HepG2 (cell line): ENCODE results near the gene PDE4D. TPM values are rescaled to one million over a fixed set of nuclear protein-coding genes. Genes with fewer than 3 reads are reported as not detected.
A peak's percentile ranks its signal among the peaks of the same experiment; 100 is the strongest.

Experiments used
- ARHGAP35 ChIP-seq: sonication (generic); formaldehyde crosslinking; IDR thresholded peaks from 2 replicates; pipeline ENCODE4 v1.9.0; 2022; ENCODE audit warnings: mild to moderate bottlenecking, inconsistent platforms, moderate library complexity, missing genetic modification reagents, borderline replicate concordance
- CBX1 ChIP-seq: IDR thresholded peaks from one replicate; pipeline ENCODE4 v1.6.1; 2016; ENCODE audit warnings: antibody characterized with exemption, low read depth
- ESRRA ChIP-seq: sonication (generic); formaldehyde crosslinking; IDR thresholded peaks from 2 replicates; pipeline ENCODE4 v1.5.1; 2020; ENCODE audit warnings: mild to moderate bottlenecking, low read depth, missing genetic modification reagents
- FOXA3 ChIP-seq: IDR thresholded peaks from 2 replicates; pipeline ENCODE4 v1.6.1; 2016; ENCODE audit warnings: missing genetic modification reagents, missing compliant biosample characterization
- GABPB1 ChIP-seq: IDR thresholded peaks from 2 replicates; pipeline ENCODE4 v1.6.1; 2016; ENCODE audit warnings: mild to moderate bottlenecking, missing genetic modification reagents, moderate library complexity, missing compliant biosample characterization
- IRF2 ChIP-seq: IDR thresholded peaks from 2 replicates; pipeline ENCODE4 v1.6.1; 2018; ENCODE audit warnings: missing genetic modification reagents, missing compliant biosample characterization
- ISX ChIP-seq: sonication (generic); formaldehyde crosslinking; conservative IDR thresholded peaks from 2 replicates; pipeline ENCODE4 v1.5.0; 2020; ENCODE audit warnings: missing genetic modification reagents
- JUND ChIP-seq: sonication (generic); formaldehyde crosslinking; IDR thresholded peaks from 2 replicates; pipeline ENCODE4 v1.8.0; 2022; ENCODE audit warnings: mild to moderate bottlenecking, missing genetic modification reagents
- KLF6 ChIP-seq: IDR thresholded peaks from 2 replicates; pipeline ENCODE4 v1.8.0; 2016; ENCODE audit warnings: missing biosample characterization, missing genetic modification reagents
- KMT2B ChIP-seq: IDR thresholded peaks from 2 replicates; pipeline ENCODE4 v1.6.1; 2016; ENCODE audit warnings: missing genetic modification reagents, missing compliant biosample characterization
- MAFK ChIP-seq, 2 experiments: IDR thresholded peaks in 1 of 2; conservative IDR thresholded peaks in 1 of 2; 2 replicates each; pipeline ENCODE4 v1.6.1; 2011; ENCODE audit warnings: improper control_type of control experiment in 2 of 2, low read length in 2 of 2
- MEF2D ChIP-seq: sonication (generic); formaldehyde crosslinking; IDR thresholded peaks from 2 replicates; pipeline ENCODE4 v1.5.1; 2020; ENCODE audit warnings: mild to moderate bottlenecking, missing genetic modification reagents
- NCOA1 ChIP-seq: sonication (generic); formaldehyde crosslinking; IDR thresholded peaks from 2 replicates; pipeline ENCODE4 v1.9.0; 2021; ENCODE audit warnings: missing genetic modification reagents
- ONECUT2 ChIP-seq: sonication (generic); formaldehyde crosslinking; IDR thresholded peaks from 2 replicates; pipeline ENCODE4 v1.4.0; 2020; ENCODE audit warnings: missing genetic modification reagents
- RNF219 ChIP-seq: sonication (generic); formaldehyde crosslinking; IDR thresholded peaks from 2 replicates; pipeline ENCODE4 v1.5.0; 2020; ENCODE audit warnings: mild to moderate bottlenecking, missing genetic modification reagents
- SALL1 ChIP-seq: sonication (generic); formaldehyde crosslinking; IDR thresholded peaks from 2 replicates; pipeline ENCODE4 v1.8.0; 2022; ENCODE audit warnings: mild to moderate bottlenecking, missing genetic modification reagents
- TBX2 ChIP-seq: sonication (generic); formaldehyde crosslinking; IDR thresholded peaks from 2 replicates; pipeline ENCODE4 v1.5.0; 2020; ENCODE audit warnings: missing genetic modification reagents, mild to moderate bottlenecking, borderline replicate concordance
- TFDP1 ChIP-seq: IDR thresholded peaks from 2 replicates; pipeline ENCODE4 v1.6.1; 2016; ENCODE audit warnings: missing compliant biosample characterization, missing genetic modification reagents, borderline replicate concordance
- ZIK1 ChIP-seq: sonication (generic); formaldehyde crosslinking; IDR thresholded peaks from 2 replicates; pipeline ENCODE4 v1.5.0; 2020; ENCODE audit warnings: mild to moderate bottlenecking, low read depth, missing genetic modification reagents, borderline replicate concordance
- ZKSCAN8 ChIP-seq: IDR thresholded peaks from 2 replicates; pipeline ENCODE4 v1.6.1; 2016; ENCODE audit warnings: borderline replicate concordance, missing genetic modification reagents, missing compliant biosample characterization
- ZMYM3 ChIP-seq: sonication (generic); formaldehyde crosslinking; IDR thresholded peaks from 2 replicates; pipeline ENCODE4 v1.5.1; 2020; ENCODE audit warnings: mild to moderate bottlenecking, missing genetic modification reagents
- ZMYM4 ChIP-seq: sonication (generic); formaldehyde crosslinking; IDR thresholded peaks from 2 replicates; pipeline ENCODE4 v1.8.1; 2023; ENCODE audit warnings: mild to moderate bottlenecking, missing genetic modification reagents
- ZNF24 ChIP-seq: fragments of 450-650 bp; IDR thresholded peaks from 2 replicates; pipeline ENCODE4 v1.6.1; 2017; ENCODE audit warnings: antibody characterized with exemption, mild to moderate bottlenecking
- ZNF44 ChIP-seq: sonication (generic); formaldehyde crosslinking; IDR thresholded peaks from 2 replicates; pipeline ENCODE4 v1.5.1; 2020; ENCODE audit warnings: mild to moderate bottlenecking, missing genetic modification reagents
- ZNF441 ChIP-seq: sonication (generic); formaldehyde crosslinking; IDR thresholded peaks from 2 replicates; pipeline ENCODE4 v1.7.0; 2021; ENCODE audit warnings: missing genetic modification reagents, borderline replicate concordance
- ZNF503 ChIP-seq: sonication (generic); formaldehyde crosslinking; IDR thresholded peaks from 2 replicates; pipeline ENCODE4 v1.4.0; 2020; ENCODE audit warnings: missing genetic modification reagents
- ZNF775 ChIP-seq: sonication (generic); formaldehyde crosslinking; IDR thresholded peaks from 2 replicates; pipeline ENCODE4 v1.4.0; 2020; ENCODE audit warnings: missing genetic modification reagents, mild to moderate bottlenecking, moderate library complexity, borderline replicate concordance
- polyA plus RNA-seq, 8 experiments: library from polyadenylated mRNA; depleted of rRNA in 3 of 8; stranded (reverse) in 7 of 8; unstranded in 1 of 8; fragments of >200 nt; fragmentation: Illumina TruSeq in 4 of 8; extraction: Trizol in 4 of 8; gene quantifications; 2 replicates each; pipeline versions ENCODE4 v1.2.1 to v1.2.3, GENCODE V29; 2011 to 2016; ENCODE audit warnings: low read depth in 4 of 8, missing spikeins in 1 of 8, mixed read lengths in 1 of 8; ENCODE audit not compliant: insufficient read depth in 1 of 8
- total RNA-seq, 5 experiments: library from RNA; depleted of rRNA; stranded (reverse); fragments of >200 nt; fragmentation: Illumina TruSeq; extraction: Trizol; gene quantifications; 2 replicates each; pipeline ENCODE4 v1.2.3, GENCODE V29; 2016; ENCODE audit warnings: low read depth in 1 of 5

PDE4D gene
- total and polyA plus RNA-seq, 2 of the 13 experiments (the other 11 are each of a cell fraction or from before 2014, with no cell fraction given), result 7.0 to 12.2 TPM

- TF ChIP-seq KLF6 (CRISPR knock-in tag), result no peak
- TF ChIP-seq ZNF44 (CRISPR knock-in tag), result no peak
- no peak for TF ChIP-seq ZNF775 (CRISPR knock-in tag)
- no peak for TF ChIP-seq MAFK (conservative IDR thresholded peaks at IDR 0.05 in 1 of 2, IDR thresholded peaks at IDR 0.05 in 1 of 2; ENCODE audit: low read length in 2 of 2)
- TF ChIP-seq ZMYM3, result no peak
- no peak for TF ChIP-seq JUND (CRISPR knock-in tag)
- no peak for TF ChIP-seq TFDP1
- TF ChIP-seq NCOA1 (CRISPR knock-in tag), result no peak
- peak; percentile 37; the same call in 1 of the 2 replicates for TF ChIP-seq KMT2B (CRISPR knock-in tag)
- TF ChIP-seq ZNF503 (CRISPR knock-in tag), result peak; percentile 53; the same call in 1 of the 2 replicates
- no peak for TF ChIP-seq RNF219 (CRISPR knock-in tag)
- TF ChIP-seq CBX1, result no peak
- no peak for TF ChIP-seq ZIK1
- TF ChIP-seq TBX2 (CRISPR knock-in tag), result peak; percentile 17; the same call in 1 of the 2 replicates
- no peak for TF ChIP-seq ONECUT2
- TF ChIP-seq ISX, result no peak
- TF ChIP-seq SALL1, result peak; percentile 68; the same call in 1 of the 2 replicates
- no peak; the same call in 1 of the 2 replicates for TF ChIP-seq GABPB1 (CRISPR knock-in tag)
- no peak for TF ChIP-seq ZNF441
- no peak for TF ChIP-seq ZNF24
- TF ChIP-seq IRF2 (CRISPR knock-in tag), result peak; percentile 71
- TF ChIP-seq MEF2D (CRISPR knock-in tag), result peak; percentile 64; the same call in 1 of the 2 replicates
- 0 out of 2 replicates have a peak, but pooled peaks have one; percentile 17 for TF ChIP-seq ZKSCAN8 (CRISPR knock-in tag)
- TF ChIP-seq ARHGAP35 (CRISPR knock-in tag), result no peak
- TF ChIP-seq FOXA3 (CRISPR knock-in tag), result peak; percentile 65
- no peak; the same call in 1 of the 2 replicates for TF ChIP-seq ESRRA (CRISPR knock-in tag)
- no peak for TF ChIP-seq ZMYM4 (CRISPR knock-in tag)
Observed at GRCh38 chr5:59036274-59036961, 857.1 kb downstream of the PDE4D start (continued).
